ENCODE measurements around the gene TPCN1. TPM values are rescaled to one million over a fixed set of nuclear protein-coding genes. Genes with fewer than 3 reads are reported as not detected.

The TPCN1 gene
- total and polyA plus RNA-seq, 2 of the 8 experiments (the other 6 are each of a cell fraction or from before 2014, with no cell fraction given) = 14.9 to 21.4 TPM

- H3K9ac ChIP-seq (replicated peaks in 1 of 4; ENCODE audit: extremely low read depth in 1 of 4, low read depth in 3 of 4, low read length in 3 of 4) = no peak overlapping the region
- no peak overlapping the region for H2BK5ac ChIP-seq (ENCODE audit: low read depth, low read length)
- H3K56ac ChIP-seq (replicated peaks; ENCODE audit: insufficient read length, low read depth, low read length) = no peak overlapping the region
- no peaks in the 10 kb centered on the region for H3K27me3 ChIP-seq (replicated peaks in 1 of 4; ENCODE audit: control insufficient read depth in 3 of 4, extremely low read depth in 1 of 4, insufficient read depth in 3 of 4, low read length in 3 of 4)
- no peak for DNase-seq (ENCODE audit: low read depth in 1 of 2, low spot score in 2 of 2)
- H3K9me3 ChIP-seq (ENCODE audit: insufficient read depth in 2 of 2, low read depth in 1 of 2, low read length in 1 of 2) = no peaks in the 10 kb centered on the region
- FAIRE-seq = no peak
- no peaks in the 10 kb centered on the region for H3K23me2 ChIP-seq (ENCODE audit: low read depth, low read length)
- H3K23ac ChIP-seq (ENCODE audit: insufficient read length) = no peak overlapping the region
- H3K4me3 ChIP-seq (ENCODE audit: extremely low read depth in 1 of 4, insufficient read depth in 2 of 4, low read depth in 3 of 4, low read length in 4 of 4) = no peak overlapping the region
- ChIA-PET POLR2A (ENCODE audit: partially characterized antibody) (interaction anchor here (0.8 to 1.0 kb wide), 2 partner anchors 13 to 65 kb away, joined by 3 to 4 read pairs; no protein-coding TSS in a partner anchor), CTCF (ENCODE audit: partially characterized antibody) (interaction anchor here (0.6 to 1.5 kb wide), 4 partner anchors 17 to 297 kb away, joined by 3 to 5 read pairs (median 3); no protein-coding TSS in a partner anchor)
- no peaks in the 10 kb centered on the region for H3K79me2 ChIP-seq (ENCODE audit: control insufficient read depth in 1 of 2, insufficient read depth in 2 of 2, low read length in 2 of 2)
- no peak overlapping the region for H4K8ac ChIP-seq (ENCODE audit: extremely low read depth, insufficient read depth, low read length)
- no peak overlapping the region for H3K18ac ChIP-seq (ENCODE audit: extremely low read depth, low read length)
- H3K4me2 ChIP-seq (ENCODE audit: insufficient read depth in 1 of 2, low read depth in 2 of 2, low read length in 2 of 2) = no peak overlapping the region
- no peak overlapping the region for H3K14ac ChIP-seq (ENCODE audit: insufficient read length)
- no peak overlapping the region for H2BK120ac ChIP-seq (replicated peaks; ENCODE audit: low read depth, low read length)
- H2AK5ac ChIP-seq (ENCODE audit: low read depth, low read length) = no peak overlapping the region
- H4K5ac ChIP-seq (ENCODE audit: insufficient read length, low read depth, low read length) = no peak overlapping the region
- no peak overlapping the region for H2AFZ ChIP-seq (ENCODE audit: low read length)
- no peaks in the 10 kb centered on the region for H3K79me1 ChIP-seq (ENCODE audit: low read depth, low read length)
- H3K27ac ChIP-seq (ENCODE audit: low read depth, low read length) = no peak overlapping the region
- H3K4ac ChIP-seq (replicated peaks; ENCODE audit: insufficient read length, low read depth, low read length) = no peak overlapping the region
- 0 out of 7 replicates have a peak, but pooled peaks cover 0 to 2% (median under 1%) of the 10 kb centered on the region in 4 experiments for H3K4me1 ChIP-seq (replicated peaks in 1 of 4; ENCODE audit: control insufficient read depth in 3 of 4, insufficient read depth in 4 of 4, low read length in 3 of 4)
- no peak overlapping the region for H2BK15ac ChIP-seq (ENCODE audit: low read length)
- no peak overlapping the region for H2BK20ac ChIP-seq (ENCODE audit: low read length)
- no peaks in the 10 kb centered on the region for H3K36me3 ChIP-seq (ENCODE audit: control insufficient read depth in 2 of 4, insufficient read depth in 4 of 4, low read length in 3 of 4)
- H2BK12ac ChIP-seq (ENCODE audit: low read depth, low read length) = no peak overlapping the region
- 61% methylated on average over 4 of the region's 5 CpGs; no CpG with 5 or more reads in 1 of the 2 experiments for WGBS, 2 experiments (ENCODE audit: extremely low coverage in 1 of 2, insufficient coverage in 1 of 2, insufficient read length in 1 of 2, insufficient replicate concordance in 2 of 2, low coverage in 1 of 2, low lambda C conversion rate in 2 of 2, missing lambda C conversion rate in 1 of 2)
- peaks cover 0 to 1% of the 10 kb centered on the region in 2 experiments for H4K20me1 ChIP-seq (replicated peaks in 1 of 2; ENCODE audit: control insufficient read depth in 1 of 2, insufficient read depth in 2 of 2, low read length in 2 of 2)
- no peak overlapping the region for H4K91ac ChIP-seq (replicated peaks; ENCODE audit: insufficient read length, low read length)
- no peak for TF ChIP-seq SIN3A (conservative IDR thresholded peaks at IDR 0.05 in 1 of 2, IDR thresholded peaks at IDR 0.05 in 1 of 2; ENCODE audit: low read depth in 1 of 2, low read length in 2 of 2)
- no peak for TF ChIP-seq JUN (IDR thresholded peaks at IDR 0.05; ENCODE audit: low read depth, low read length)
- no peak for TF ChIP-seq CTCF (IDR thresholded peaks at IDR 0.05; ENCODE audit: control extremely low read depth in 1 of 3, insufficient read depth in 1 of 3, low read depth in 1 of 3, low read length in 3 of 3)
Measured at GRCh38 chr12:113328368-113328889, 107.2 kb downstream of the TPCN1 start.

Measured in H1 (cell line).